Stomach (tissue), 9 donors: Measurements from ENCODE around the gene TMCO5A. TPM values are rescaled to one million over a fixed set of nuclear protein-coding genes. Genes with fewer than 3 reads are reported as not detected.

Experiments used
- DNase-seq, 2 donors: peaks; one replicate each; pipeline versions ENCODE4 v3.0.0 to v3.0.0-alpha.2; 2013 to 2019
- H3K27ac ChIP-seq, 5 donors: fragments of 200-600 bp in 4 of 5; sonication (generic) in 4 of 5; one replicate each; pipeline ENCODE4 v1.5.1; 2013 to 2019; ENCODE audit warnings: mild to moderate bottlenecking in 1 of 5, moderate library complexity in 1 of 5
- H3K27me3 ChIP-seq, 3 donors: fragments of 200-600 bp; sonication (generic); one replicate each; pipeline ENCODE4 v1.5.1; 2017 to 2019; ENCODE audit warnings: mixed run types in 1 of 3
- H3K36me3 ChIP-seq, 4 donors: fragments of 200-600 bp; sonication (generic); 1 replicate in 3 of 4; 2 replicates in 1 of 4; pipeline ENCODE4 v1.5.1; 2016 to 2019
- H3K4me1 ChIP-seq, 4 donors: fragments of 200-600 bp; sonication (generic); one replicate each; pipeline ENCODE4 v1.5.1; 2016 to 2019
- H3K4me3 ChIP-seq, 4 donors: fragments of 200-600 bp; sonication (generic) in 3 of 4; one replicate each; pipeline ENCODE4 v1.5.1; 2016 to 2019; ENCODE audit warnings: mild to moderate bottlenecking in 1 of 4
- H3K9me3 ChIP-seq, 4 donors: fragments of 200-600 bp; sonication (generic); one replicate each; pipeline ENCODE4 v1.5.1; 2016 to 2019
- CTCF ChIP-seq, 7 experiments: fragments of 450-650 bp in 4 of 7; fragments of 200-600 bp in 3 of 7; sonication (generic) in 3 of 7; IDR thresholded peaks; one replicate each; pipeline ENCODE4 v1.5.1; 2016 to 2019; ENCODE audit warnings: antibody characterized with exemption in 7 of 7, control low read depth in 2 of 7, mild to moderate bottlenecking in 1 of 7
- EP300 ChIP-seq: sonication (generic); formaldehyde crosslinking; IDR thresholded peaks from one replicate; pipeline ENCODE4 v1.6.1; 2017; ENCODE audit warnings: antibody characterized with exemption
- POLR2A ChIP-seq, 4 donors: fragments of 450-650 bp; IDR thresholded peaks; one replicate each; pipeline ENCODE4 v1.6.1; 2016; ENCODE audit warnings: antibody characterized with exemption in 4 of 4, control low read depth in 2 of 4, mild to moderate bottlenecking in 1 of 4, moderate library complexity in 1 of 4
- POLR2AphosphoS5 ChIP-seq, 3 donors: sonication (generic); formaldehyde crosslinking; IDR thresholded peaks; one replicate each; pipeline ENCODE4 v1.6.1; 2016; ENCODE audit warnings: antibody characterized with exemption in 3 of 3
- WGBS, 5 donors: extraction: QIAGEN DNeasy Blood & Tissue Kit in 3 of 5; methylation state at CpG; one replicate each; pipeline versions ENCODE4 v1.1.5 to v1.1.7; 2013 to 2018; 5-methylcytosine and 5-hydroxymethylcytosine counted together
- intact Hi-C: fragments of 100-400 bp; cut with DNase I; formaldehyde crosslinking; loops from one replicate; pipeline ENCODE4 v1.15.1; 2023; ENCODE audit warnings: low total_unique reads
- polyA plus RNA-seq, 3 donors: library from polyadenylated mRNA; stranded (reverse); fragments of 200-250 nt; gene quantifications; one replicate each; pipeline ENCODE4 v1.2.3, GENCODE V29; 2013
- total RNA-seq, 5 donors: library from RNA; depleted of rRNA; stranded (reverse); fragments of >200 nt; gene quantifications; one replicate each; pipeline versions ENCODE4 v1.1.0 to v1.2.3, GENCODE V29; 2014 to 2016
- donor health status: healthy with polysubstance abuse.
- donor health status: Bipolar disorder and iron deficiency.
- donor health status: healthy.

The TMCO5A gene
- total and polyA plus RNA-seq, 8 donors: 0.55 to 1.4 (median 1.4) TPM; not detected in 5

- H3K4me1 ChIP-seq: peaks cover 0 to 13% (median 0%) of the 10 kb centered on the region in 4 donors
- H3K4me3 ChIP-seq: no peak overlapping the region
- 62 to 76% (median 71%) methylated on average over 1 of the region's 1 CpG for WGBS, 5 donors
- intact Hi-C loops: no loop called here
- H3K27ac ChIP-seq: no peak overlapping the region
- H3K36me3 ChIP-seq: no peaks in the 10 kb centered on the region
- no peaks in the 10 kb centered on the region for H3K27me3 ChIP-seq
- no peak for TF ChIP-seq CTCF (IDR thresholded peaks at IDR 0.05)
- TF ChIP-seq POLR2AphosphoS5 (IDR thresholded peaks at IDR 0.05): no peak
- TF ChIP-seq EP300: no peak
- no peak for TF ChIP-seq POLR2A (IDR thresholded peaks at IDR 0.05)
- DNase-seq: no peak
- H3K9me3 ChIP-seq: no peaks in the 10 kb centered on the region
These were observed 2.6 kb upstream of the TMCO5A start for GRCh38 chr15:37931868-37932267.

- intact Hi-C loops: no loop called here
- DNase-seq: no peak
- TF ChIP-seq CTCF (IDR thresholded peaks at IDR 0.05): no peak
- TF ChIP-seq POLR2AphosphoS5 (IDR thresholded peaks at IDR 0.05): no peak
- TF ChIP-seq EP300: no peak
- no peak for TF ChIP-seq POLR2A (IDR thresholded peaks at IDR 0.05)
- no peaks in the 10 kb centered on the region for H3K36me3 ChIP-seq
- no peak overlapping the region for H3K27ac ChIP-seq
- no peaks in the 10 kb centered on the region for H3K27me3 ChIP-seq
- 61 to 84% (median 75%) methylated on average over 3 of the region's 3 CpGs for WGBS, 5 donors
- no peaks in the 10 kb centered on the region for H3K9me3 ChIP-seq
- peaks cover 0 to 9% (median 0%) of the 10 kb centered on the region in 4 donors for H3K4me1 ChIP-seq
- no peak overlapping the region for H3K4me3 ChIP-seq
These were observed 1.9 kb upstream of the TMCO5A start for GRCh38 chr15:37932549-37932948.

- Histone ChIP-seq H3K27ac (no peak overlapping the region), H3K9me3 (no peaks in the 10 kb centered on the region), H3K36me3 (no peaks in the 10 kb centered on the region), H3K4me1 (peaks cover 0 to 9% (median 0%) of the 10 kb centered on the region in 4 donors), H3K4me3 (no peak overlapping the region), H3K27me3 (no peaks in the 10 kb centered on the region)
- WGBS, 5 donors: 17 to 46% (median 29%) methylated on average over 1 of the region's 1 CpG
- TF ChIP-seq EP300 (no peak), CTCF (IDR thresholded peaks at IDR 0.05) (no peak), POLR2AphosphoS5 (IDR thresholded peaks at IDR 0.05) (no peak), POLR2A (IDR thresholded peaks at IDR 0.05) (no peak)
- no peak for DNase-seq
- intact Hi-C loops: no loop called here
These were observed 774 bp upstream of the TMCO5A start for GRCh38 chr15:37933666-37934065.

GRCh38 chr15:37940876-37941275 is 6.4 kb downstream of the TMCO5A start:
- intact Hi-C loops: no loop called here
- 20 to 37% (median 28%) methylated on average over 3 of the region's 3 CpGs for WGBS, 5 donors
- H3K4me1 ChIP-seq: peaks cover 0 to 10% (median 0%) of the 10 kb centered on the region in 4 donors
- no peaks in the 10 kb centered on the region for H3K36me3 ChIP-seq
- peaks cover 0 to under 1% (median 0%) of the 10 kb centered on the region in 4 donors for H3K9me3 ChIP-seq
- no peaks in the 10 kb centered on the region for H3K27me3 ChIP-seq
- no peak overlapping the region for H3K4me3 ChIP-seq
- DNase-seq: no peak
- TF ChIP-seq POLR2AphosphoS5 (IDR thresholded peaks at IDR 0.05) (no peak), CTCF (IDR thresholded peaks at IDR 0.05) (no peak), EP300 (no peak), POLR2A (IDR thresholded peaks at IDR 0.05) (no peak)
- no peak overlapping the region for H3K27ac ChIP-seq
